Measurements from ENCODE around the gene NKPD1.
A peak's percentile ranks its signal among the peaks of the same experiment; 100 is the strongest.

Gene NKPD1

GRCh38 chr19:45164577-45165335 lies 4.0 kb upstream of the NKPD1 start:
- Histone ChIP-seq H3K4me3 (ENCODE audit: severe bottlenecking) (no peak overlapping the region), H3K9me3 (ENCODE audit: severe bottlenecking) (no peaks in the 10 kb centered on the region), H3K27me3 (ENCODE audit: insufficient read depth, poor library complexity, severe bottlenecking) (no peaks in the 10 kb centered on the region), H3K4me1 (ENCODE audit: insufficient read depth, poor library complexity, severe bottlenecking) (peaks cover 22% of the 10 kb centered on the region), H3K36me3 (ENCODE audit: low read depth) (no peaks in the 10 kb centered on the region), H3K27ac (ENCODE audit: poor library complexity, severe bottlenecking) (no peak overlapping the region)
- ATAC-seq (ENCODE audit: low read depth), result peak; percentile 65
- peak; percentile 92 for DNase-seq (ENCODE audit: low spot score)
- TF ChIP-seq CTCF (IDR thresholded peaks at IDR 0.05; ENCODE audit: poor library complexity, severe bottlenecking), result peak; percentile 11

GRCh38 chr19:45163751-45164460 lies 3.1 kb upstream of the NKPD1 start:
- no peak for DNase-seq (ENCODE audit: low spot score)
- TF ChIP-seq CTCF (IDR thresholded peaks at IDR 0.05; ENCODE audit: poor library complexity, severe bottlenecking), result no peak
- no peaks in the 10 kb centered on the region for H3K9me3 ChIP-seq (ENCODE audit: severe bottlenecking)
- H3K27me3 ChIP-seq (ENCODE audit: insufficient read depth, poor library complexity, severe bottlenecking), result no peaks in the 10 kb centered on the region
- no peaks in the 10 kb centered on the region for H3K36me3 ChIP-seq (ENCODE audit: low read depth)
- H3K27ac ChIP-seq (ENCODE audit: poor library complexity, severe bottlenecking), result no peak overlapping the region
- H3K4me1 ChIP-seq (ENCODE audit: insufficient read depth, poor library complexity, severe bottlenecking), result peaks cover 22% of the 10 kb centered on the region
- no peak for ATAC-seq (ENCODE audit: low read depth)
- H3K4me3 ChIP-seq (ENCODE audit: severe bottlenecking), result no peak overlapping the region

- H3K27ac ChIP-seq (ENCODE audit: poor library complexity, severe bottlenecking), result no peak overlapping the region
- ATAC-seq (ENCODE audit: low read depth), result no peak
- H3K9me3 ChIP-seq (ENCODE audit: severe bottlenecking), result no peaks in the 10 kb centered on the region
- H3K4me1 ChIP-seq (ENCODE audit: insufficient read depth, poor library complexity, severe bottlenecking), result peaks cover 22% of the 10 kb centered on the region
- no peak for TF ChIP-seq CTCF (IDR thresholded peaks at IDR 0.05; ENCODE audit: poor library complexity, severe bottlenecking)
- H3K36me3 ChIP-seq (ENCODE audit: low read depth), result no peaks in the 10 kb centered on the region
- no peaks in the 10 kb centered on the region for H3K27me3 ChIP-seq (ENCODE audit: insufficient read depth, poor library complexity, severe bottlenecking)
- DNase-seq (ENCODE audit: low spot score), result no peak
- no peak overlapping the region for H3K4me3 ChIP-seq (ENCODE audit: severe bottlenecking)
Measured at GRCh38 chr19:45163156-45163555, 2.4 kb upstream of the NKPD1 start.

GRCh38 chr19:45162608-45163143 lies 1.9 kb upstream of the NKPD1 start:
- peak; percentile 60 for ATAC-seq (ENCODE audit: low read depth)
- no peak overlapping the region for H3K27ac ChIP-seq (ENCODE audit: poor library complexity, severe bottlenecking)

More at GRCh38 chr19:45162608-45163143, 1.9 kb upstream of the NKPD1 start:
- Histone ChIP-seq H3K9me3 (ENCODE audit: severe bottlenecking) (no peaks in the 10 kb centered on the region), H3K36me3 (ENCODE audit: low read depth) (no peaks in the 10 kb centered on the region), H3K4me1 (ENCODE audit: insufficient read depth, poor library complexity, severe bottlenecking) (peaks cover 22% of the 10 kb centered on the region), H3K4me3 (ENCODE audit: severe bottlenecking) (no peak overlapping the region), H3K27me3 (ENCODE audit: insufficient read depth, poor library complexity, severe bottlenecking) (no peaks in the 10 kb centered on the region)
- peak; percentile 81 for DNase-seq (ENCODE audit: low spot score)
- no peak for TF ChIP-seq CTCF (IDR thresholded peaks at IDR 0.05; ENCODE audit: poor library complexity, severe bottlenecking)

All from RWPE2 (cell line).